Right hindlimb (tissue), 1 donor: ENCODE measurements around the gene RFTN1.

Experiments used
- DNase-seq: peaks from one replicate; pipeline ENCODE4 v3.0.0-alpha.2; 2018

RFTN1 gene

DNA sequence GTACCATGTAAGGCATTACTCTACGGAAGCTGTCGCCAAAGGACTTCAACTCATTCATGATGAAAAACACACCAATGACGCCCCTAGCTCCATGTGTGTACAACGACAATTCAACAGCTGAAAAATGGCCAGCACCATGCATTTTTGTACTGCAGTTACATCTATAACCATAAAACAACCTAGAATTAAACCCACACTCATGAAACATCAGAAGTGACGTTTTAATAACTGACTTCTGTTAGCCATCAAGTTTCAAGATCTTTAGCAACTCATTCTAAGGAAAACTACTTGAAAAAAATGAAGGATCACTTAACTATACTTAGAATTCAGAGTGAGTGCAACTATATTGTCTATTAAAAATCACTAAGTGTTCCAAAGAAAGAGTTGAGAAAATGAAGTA, 84.9 kb downstream of the RFTN1 start:
- no peak for DNase-seq

DNA sequence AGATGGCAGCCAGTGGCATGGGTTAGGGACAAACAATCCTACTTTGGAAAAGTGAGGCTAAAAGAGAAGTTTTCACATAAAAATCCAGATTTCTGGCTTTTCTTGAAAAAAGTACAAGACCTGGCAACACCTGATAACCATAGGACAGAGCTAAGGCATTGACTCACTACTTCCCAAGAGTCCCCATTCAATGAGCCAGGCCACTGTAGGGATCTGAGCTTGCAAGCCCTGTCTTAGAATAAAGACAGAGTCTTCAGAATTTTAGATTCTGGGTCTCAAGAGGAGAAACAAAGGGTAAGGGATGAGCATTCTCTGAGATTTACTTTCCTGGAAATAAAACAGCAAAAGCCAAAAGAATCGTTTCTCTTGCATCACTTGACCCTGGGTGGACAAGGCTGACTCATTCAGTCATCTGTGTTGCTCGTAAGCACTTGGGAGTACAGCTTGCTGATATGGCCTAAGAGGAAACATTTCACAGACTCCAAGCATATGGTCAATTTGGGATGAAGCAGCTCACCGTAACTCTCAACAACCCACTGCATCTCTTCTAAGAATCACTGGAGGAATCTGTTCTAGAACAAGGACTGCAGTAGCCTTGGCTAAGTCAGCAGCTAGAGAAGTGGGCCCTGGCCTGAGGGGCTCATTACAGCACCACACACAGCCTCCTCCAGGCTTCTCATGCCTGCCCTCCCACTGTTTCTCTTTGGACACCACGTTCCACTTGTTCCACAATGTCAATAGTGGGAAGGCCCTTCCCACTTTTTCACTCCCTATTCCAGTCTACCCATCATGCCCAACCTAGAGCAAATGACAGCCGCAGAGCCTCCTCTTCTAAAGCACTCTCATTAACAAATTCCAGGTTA, 86.2 kb downstream of the RFTN1 start:
- no peak for DNase-seq

DNA sequence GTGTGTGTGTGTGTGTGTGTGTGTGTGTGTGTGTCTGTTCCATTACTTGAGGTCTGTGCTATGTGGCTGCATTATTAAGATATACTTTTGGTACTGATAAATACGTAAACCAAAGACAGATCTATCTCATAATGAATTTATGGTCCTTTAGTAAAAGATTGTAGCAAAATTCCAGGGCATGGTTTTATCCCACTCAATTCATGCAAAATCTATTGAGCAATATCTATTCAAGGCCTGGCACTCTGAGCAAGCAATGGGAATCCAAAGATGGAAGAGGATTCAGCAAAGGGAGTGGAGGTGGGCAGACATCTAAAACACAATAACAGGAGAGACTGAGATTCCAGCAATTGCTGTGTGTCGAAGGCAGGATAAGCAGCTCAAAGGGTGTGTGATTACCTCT, 86.8 kb downstream of the RFTN1 start:
- no peak for DNase-seq

DNA sequence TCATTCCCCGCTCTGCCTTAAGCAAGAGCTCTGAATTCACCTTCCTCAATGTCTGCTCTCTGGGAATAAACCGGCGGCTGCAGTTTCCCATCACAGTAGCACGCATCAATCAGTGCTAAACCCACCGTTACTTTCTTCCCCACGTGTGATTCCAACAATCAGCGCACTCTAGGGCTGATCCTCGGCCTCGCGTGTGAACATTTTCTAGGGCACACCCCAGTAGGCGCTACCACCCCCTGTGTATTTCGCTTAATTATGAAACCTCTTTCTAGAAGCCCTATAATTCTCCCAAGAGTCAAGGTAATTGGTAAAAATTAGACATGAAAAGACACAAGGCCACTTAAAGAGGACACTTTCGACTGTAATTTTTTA, 87.5 kb downstream of the RFTN1 start:
- no peak for DNase-seq

DNA sequence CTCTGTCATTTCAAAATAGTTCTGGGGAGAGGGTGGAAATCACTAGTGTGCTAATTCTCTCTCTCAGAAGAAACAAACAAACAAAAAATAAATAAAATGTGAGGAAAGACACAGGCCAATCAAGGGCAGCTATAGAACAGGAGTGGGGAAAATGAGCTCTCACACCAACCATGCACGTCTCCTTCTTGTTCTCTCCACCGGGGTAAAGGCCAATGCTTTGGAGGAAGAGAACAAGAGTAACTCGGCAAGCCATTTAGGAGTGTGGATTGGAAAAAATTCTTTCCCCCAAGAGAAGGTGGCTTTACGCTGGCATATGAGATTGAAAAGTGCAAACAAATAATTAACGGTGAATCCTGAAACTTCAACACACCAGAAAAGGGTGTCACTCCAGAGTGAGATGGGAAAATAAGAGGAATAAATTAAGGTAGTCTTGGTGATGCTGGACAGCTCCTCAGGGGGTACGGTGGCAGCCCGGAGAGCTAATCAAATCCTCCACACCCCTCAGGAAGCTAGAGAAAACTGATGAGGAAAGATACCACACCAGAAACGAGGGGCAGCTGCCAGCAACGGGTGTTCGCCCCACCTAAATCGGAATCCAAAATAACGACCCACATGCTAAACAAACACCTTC, 88.0 kb downstream of the RFTN1 start:
- no peak for DNase-seq

DNA sequence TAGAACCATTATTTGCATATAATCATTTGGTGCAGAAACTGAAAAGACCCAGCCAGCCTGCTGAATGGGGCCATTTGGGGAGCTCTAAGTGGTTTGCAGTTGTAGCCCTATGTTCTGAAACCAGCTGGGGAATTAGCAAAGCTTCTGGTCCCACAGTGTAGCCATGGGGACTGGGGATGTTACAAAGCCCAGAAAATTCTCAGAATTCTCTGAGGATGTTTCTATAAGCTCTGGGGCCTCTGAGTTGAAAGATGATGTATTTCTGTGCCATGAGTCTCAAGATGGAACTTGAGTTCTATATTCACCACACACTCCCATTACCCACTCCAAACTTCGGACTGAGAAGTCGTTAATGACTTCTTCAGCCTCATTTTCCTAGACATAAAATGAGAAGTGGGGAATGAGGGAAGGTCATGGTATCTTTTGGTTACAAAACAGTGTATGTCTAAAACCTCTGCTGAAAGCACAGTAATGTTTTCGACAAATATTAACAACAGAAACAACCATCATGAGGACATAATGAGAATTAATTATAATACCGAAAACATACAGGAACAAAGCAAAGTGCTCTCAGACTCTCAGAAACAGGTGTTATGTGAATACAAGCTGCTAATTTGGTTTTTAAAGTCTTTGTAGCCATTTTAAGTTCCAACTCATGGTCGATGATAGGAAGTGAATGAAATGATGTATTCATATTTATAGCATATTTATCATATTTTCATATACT, 89.4 kb downstream of the RFTN1 start:
- no peak for DNase-seq

DNA sequence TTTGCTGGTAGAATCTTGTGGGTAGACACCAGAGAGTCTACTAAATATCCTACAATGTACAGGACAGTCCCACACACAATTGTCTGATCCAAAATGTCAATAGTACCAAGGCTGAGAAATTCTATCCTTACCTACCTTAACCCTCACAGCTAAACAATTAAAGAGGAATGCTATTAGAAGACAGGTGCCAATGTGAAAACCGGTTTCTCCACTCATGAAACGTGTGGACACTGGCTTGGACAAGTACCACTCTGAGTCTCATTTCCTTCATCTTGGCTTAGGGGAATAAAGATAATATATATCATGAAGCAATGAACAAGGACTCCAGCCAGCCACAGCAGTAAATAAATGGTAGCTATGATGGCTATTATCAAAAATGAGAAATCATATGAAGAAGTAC, 90.2 kb downstream of the RFTN1 start:
- DNase-seq = no peak

DNA sequence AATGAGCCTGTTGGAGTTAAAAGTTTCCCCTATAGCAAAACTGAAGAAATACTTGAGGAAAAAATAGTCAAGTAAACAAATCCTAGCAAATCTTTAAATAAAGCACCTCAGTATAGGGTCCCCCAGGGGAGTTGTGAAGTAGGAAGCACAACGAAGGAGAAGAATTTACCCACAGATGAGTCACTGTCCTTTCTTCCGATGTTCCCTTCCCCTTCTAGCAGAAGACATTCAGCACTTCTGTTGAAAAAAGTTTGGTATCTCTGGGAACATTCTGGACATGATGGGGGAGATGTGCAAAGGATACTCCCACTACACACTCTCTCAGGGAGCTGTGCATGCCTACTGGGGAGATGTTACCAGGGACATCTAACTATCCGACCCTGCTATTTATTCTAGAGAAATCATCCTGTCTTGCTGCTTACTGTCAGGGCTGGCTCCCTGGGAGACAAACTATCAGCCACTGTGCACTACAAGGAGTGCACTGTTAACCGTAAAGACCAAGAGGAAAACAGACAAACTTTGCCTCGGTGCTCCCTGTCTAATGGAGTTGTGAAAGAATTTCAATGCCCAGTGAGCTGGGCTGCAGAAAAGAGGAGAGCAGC, 93.8 kb downstream of the RFTN1 start:
- no peak for DNase-seq

DNA sequence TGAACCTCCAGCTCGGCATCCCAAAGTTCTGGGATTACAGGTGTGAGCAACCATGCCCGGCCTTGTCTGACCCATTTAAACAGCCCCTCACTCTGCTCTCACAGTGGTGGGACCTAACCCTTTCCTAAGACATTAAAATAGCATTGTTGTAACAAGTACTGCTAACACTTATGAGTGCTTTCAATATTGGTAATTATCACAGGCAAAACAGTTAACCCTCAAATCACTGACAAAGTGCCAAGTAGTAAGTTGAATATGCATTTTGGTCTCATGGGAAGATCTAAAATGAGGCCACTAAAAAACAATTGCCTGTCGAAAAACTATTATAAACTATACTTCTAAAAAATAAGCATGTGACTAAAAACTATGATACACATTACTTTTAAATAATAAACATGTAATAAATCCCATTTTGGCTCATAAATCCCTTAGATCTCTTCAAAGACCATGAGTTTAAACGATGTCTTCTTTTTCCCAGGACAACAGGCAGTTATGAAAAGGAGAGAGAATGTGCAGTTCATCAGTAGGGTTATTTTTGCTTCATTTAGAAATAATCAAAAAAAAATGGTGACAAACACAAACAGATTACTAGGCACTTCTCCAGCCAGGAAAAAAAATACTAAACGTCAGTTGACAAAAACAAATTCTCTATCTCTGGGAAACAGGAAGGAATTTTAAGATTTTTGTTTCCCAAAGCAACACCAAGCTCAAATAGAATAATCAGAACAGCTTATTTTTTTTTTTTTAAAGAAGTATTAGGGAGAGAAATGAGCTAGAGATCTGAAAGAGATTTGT, 95.4 kb downstream of the RFTN1 start:
- no peak for DNase-seq

DNA sequence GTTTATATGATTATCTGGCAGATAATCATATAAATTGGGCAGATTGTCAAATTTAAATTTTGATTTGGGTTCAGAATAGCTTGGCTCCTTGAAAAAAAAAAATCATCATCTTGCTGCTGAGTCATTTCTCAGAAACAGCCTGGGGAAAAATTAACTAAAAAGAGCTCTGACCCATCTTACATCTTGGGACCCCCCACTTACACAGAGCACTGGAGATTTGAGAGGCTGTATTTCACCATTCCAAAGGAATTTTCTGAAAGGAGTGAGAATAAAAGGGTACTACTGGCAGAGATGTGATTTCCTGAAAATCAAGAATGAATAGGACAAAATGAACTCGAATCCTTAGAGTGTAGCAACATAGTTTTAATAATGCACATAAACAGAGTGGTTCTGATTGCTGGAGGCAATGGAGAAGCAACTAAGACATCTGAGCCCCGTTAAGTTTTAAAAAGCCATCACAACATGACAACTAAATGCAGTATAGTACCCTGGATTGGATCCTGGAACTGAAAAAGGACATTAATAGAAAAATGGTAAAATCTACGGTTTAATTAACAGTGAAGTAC, 97.5 kb downstream of the RFTN1 start:
- DNase-seq = no peak

DNA sequence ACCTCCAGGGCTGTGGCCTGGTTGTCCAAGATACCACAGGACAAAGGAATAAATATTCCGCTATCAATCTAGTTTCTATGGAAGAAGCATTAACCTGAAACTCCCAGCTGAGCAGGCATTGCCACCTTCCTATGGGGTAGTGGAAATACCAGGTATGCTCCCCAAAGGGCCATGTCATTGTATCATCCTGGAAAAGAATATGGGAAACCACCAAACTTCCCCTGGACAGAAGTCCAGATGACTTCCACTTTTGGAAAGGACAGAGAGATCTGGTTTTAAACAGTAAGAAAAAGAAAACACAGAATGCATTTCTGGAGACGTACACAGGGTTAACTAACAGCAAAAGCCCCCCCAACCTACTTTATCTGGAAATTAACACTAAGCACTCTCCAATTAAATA, 100.2 kb downstream of the RFTN1 start:
- no peak for DNase-seq

DNA sequence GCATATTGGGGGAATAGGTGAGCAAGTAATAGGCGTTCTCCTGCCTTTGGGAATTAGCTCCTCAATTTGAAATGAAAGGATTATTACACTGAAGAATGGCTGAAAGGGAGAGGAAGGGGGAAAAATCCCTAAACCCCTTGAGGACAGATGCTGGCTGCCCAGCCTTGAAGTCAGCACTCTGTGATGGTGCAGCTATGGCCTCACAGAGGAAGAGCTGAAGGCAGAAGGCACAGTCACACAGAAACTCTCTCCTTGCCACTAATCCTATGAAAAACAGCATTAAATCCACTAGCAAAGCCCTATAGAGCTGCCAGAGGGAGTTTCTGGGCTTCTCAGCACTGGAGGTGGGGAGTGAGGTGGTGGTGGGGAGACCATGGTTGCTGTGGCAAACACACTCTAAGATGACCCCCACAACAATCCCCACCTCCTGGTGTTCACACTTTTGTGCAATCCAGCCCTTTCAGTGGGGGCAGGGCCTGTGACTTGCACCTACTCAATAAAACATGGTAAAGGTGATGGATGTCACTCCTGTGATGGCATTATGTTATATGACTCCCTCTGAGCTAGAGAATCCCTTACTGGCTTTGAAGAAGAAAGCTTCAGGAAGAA, 101.2 kb downstream of the RFTN1 start:
- no peak for DNase-seq

DNA sequence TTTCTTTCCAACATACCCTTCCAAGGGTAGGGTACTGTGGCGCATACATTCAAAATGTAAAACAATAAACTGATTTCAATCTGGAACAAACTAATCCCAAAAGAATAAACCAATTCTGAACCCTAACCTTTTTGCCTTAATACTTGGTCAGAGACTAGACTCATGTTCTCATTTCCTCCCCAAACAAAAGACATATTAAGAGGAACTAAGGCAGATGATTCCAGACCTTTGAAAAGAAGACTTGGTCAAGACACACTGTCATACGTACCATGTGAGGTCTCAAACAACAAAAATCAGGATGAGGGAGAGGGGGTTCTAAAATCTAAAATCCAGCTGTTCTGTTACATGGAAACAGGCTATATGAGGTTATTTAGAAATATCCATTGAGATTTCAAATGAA, 102.1 kb downstream of the RFTN1 start:
- no peak for DNase-seq

DNA sequence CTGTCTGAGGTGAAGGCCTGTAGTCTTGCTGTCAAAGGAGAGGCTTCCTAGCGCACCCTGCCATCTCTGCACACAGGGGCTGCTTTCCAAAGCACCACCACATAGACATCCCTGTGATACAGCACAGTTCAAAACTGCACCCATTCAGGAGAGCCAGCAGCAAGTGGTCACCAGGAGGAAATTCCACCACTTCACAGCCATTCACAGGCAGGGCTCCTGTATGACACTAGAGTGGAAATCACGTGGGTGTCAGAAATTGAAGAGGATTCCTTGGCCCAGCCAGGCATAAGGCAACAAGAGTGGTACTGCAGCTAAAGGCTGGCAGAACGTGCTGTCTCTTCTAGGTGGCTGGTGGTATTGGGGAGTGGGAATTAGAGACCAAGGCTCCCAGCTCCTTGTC, 102.8 kb downstream of the RFTN1 start:
- no peak for DNase-seq

DNA sequence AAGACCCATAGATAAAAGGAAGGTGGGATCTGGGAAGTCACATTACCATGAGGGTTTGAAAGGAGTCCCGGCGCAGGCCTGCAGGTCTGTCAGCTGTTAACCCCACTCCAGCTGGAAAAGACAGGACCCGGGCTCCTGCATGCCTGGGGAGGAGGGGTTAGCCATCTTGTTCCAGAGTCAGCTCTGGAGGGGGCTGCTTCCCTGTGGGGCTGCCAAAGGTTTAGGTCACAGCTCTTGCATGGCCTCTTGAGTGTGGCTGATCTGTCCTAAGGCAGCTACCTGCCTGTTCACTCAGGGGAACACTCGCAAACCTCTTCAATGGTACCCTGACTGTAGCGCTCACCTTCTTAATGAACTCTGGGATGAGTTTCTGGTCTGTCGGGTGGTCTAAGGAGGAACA, 104.5 kb downstream of the RFTN1 start:
- no peak for DNase-seq

DNA sequence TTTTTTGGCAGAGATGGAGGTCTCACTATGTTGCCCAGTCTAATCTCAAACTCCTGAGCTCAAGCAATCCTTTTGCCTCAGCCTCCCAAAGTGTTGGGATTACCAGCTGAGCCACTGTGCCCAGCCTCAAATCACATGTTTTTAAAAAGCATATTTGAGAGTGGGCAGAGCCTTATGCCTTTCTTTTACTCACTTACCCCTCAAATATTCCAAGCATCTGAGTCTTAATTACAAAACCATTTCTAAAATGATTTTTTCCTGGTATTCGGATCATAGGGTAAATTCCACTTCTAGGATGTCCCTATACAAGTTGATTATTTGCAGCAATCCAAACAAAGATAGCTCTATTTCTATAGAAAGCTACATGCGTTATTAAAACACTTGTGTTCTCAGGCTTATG, 106.1 kb downstream of the RFTN1 start:
- no peak for DNase-seq

DNA sequence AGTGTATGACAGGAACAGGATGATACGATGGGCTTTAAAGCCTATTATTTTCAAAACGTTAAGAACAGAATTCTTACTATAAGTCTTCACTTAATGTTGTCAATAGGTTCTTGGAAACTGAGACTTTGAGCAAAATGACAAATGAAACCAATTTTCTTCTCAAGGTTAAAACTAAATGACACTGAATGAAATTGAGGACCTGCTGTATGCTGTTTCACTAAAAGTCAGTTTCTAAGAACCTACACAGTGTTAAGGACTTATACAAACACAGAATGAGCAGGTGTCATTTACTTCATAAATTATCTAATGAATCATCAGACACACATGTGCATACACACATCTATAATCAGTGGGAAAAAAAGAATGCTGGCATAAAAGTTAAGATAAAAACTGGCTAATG, 106.9 kb downstream of the RFTN1 start:
- DNase-seq = no peak

DNA sequence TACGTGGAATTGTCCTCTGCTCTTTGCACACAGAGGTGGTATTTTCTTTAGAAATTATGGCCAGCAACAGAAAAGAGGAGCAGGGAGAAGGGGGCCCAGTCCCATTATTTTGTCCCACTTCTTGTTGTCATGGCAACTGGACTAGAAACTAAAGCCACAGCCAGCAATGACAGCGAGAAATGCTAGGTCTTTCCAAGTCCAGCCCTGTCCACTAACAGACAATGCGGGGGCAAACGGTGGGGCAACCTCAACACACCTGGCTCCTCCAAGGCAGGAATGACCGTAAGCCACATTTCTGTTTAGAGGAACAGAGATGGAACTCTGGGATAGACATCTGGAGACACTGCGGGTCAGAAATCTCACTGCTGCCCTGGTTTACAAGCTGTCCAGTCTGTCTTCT, 107.3 kb downstream of the RFTN1 start:
- no peak for DNase-seq

DNA sequence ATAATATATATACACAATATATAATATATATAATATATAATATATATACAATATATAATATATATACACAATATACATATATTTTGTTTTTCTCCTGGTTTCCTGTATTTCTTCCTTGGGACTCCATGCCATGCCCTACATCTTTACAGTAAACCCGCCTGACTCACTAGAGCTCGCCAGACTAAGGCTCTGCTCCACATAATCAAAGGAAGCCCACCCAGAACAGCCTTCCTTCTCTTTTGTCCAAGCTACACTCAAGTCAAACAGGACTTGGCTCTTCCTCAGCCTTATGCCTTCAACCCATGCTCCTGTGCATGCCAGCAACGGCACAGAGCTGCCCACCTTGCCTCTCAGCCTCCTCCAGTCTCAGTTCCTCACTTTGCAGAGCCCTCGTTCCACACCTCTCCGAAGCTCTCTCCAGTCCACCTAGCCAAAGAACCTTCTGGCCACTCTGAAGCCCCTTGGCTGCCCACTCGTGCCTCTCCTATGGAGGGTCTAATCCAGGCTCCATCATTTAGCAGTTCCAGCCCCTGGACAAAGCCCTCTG, 109.1 kb downstream of the RFTN1 start:
- no peak for DNase-seq

DNA sequence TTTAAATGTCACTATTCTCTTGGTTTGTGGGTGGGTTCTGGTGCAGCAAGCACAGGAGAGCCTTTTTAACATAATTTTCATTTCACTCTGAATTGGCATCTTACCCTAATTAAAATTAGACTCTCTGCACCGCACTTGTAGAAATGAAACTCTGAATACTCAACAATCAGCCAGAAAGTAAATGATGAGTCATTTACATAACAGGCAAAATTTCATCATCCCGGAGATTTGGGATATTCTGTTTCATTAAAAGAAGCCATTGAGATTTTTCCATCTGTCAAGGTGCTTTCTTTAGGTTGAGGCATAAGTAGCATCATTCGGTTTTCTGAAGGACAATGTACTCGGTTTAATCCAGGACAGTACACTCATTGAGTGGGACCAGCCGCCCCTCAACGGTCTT, 111.0 kb downstream of the RFTN1 start:
- no peak for DNase-seq

DNA sequence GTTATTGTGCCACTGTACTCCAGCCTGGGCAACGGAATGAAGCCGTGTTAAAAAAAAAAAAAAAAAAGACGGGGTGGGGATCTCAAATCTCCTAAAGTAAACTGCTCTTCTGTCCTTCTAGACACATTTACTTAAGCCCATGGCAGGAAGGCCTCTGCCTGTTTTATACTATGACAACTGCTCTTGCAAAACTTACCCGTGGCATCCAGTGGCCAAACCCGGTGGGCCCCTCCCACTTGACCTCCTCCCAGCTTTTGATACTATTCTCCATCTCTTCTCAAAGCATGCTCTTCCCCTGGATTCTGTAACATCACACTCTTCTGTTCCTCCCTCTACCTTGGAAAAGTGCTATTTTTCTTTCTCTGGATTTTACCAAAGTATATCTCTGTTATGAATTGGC, 112.2 kb downstream of the RFTN1 start:
- no peak for DNase-seq
